HEK293 (cell line): ENCODE measurements around the gene ARMC10.

Experiments
- CTCF ChIA-PET: fragments of 350-600 bp; formaldehyde crosslinking; extraction: SDS; loops from one replicate; lab custom pipeline; 2021; ENCODE audit warnings: antibody characterized with exemption; lab: Yijun Ruan, JAX
- POLR2A ChIA-PET: fragments of 300-600 bp; formaldehyde crosslinking; extraction: SDS; loops from one replicate; lab custom pipeline; 2020; ENCODE audit warnings: antibody characterized with exemption, inconsistent platforms; lab: Yijun Ruan, JAX
- H3K27ac ChIP-seq: fragments of 200-500 bp; sonication (Bioruptor generic); 2 replicates; pipeline ENCODE4 v1.5.1; 2014; ENCODE audit warnings: low read depth, low read length, control low read depth, inconsistent platforms; ENCODE audit errors: extremely low read depth
- H3K36me3 ChIP-seq, 2 experiments: fragments of 200-500 bp in 1 of 2; sonication (Bioruptor generic) in 1 of 2; 1 replicate in 1 of 2; 2 replicates in 1 of 2; pipeline ENCODE4 v1.5.1; 2014 to 2017; ENCODE audit warnings: inconsistent platforms in 2 of 2, low read length in 2 of 2; ENCODE audit not compliant: control insufficient read depth in 2 of 2, insufficient read depth in 1 of 2
- H3K4me1 ChIP-seq: fragments of 200-500 bp; sonication (Bioruptor generic); 2 replicates; pipeline ENCODE4 v1.5.1; 2014; ENCODE audit warnings: mild to moderate bottlenecking, low read length, inconsistent platforms; ENCODE audit not compliant: control insufficient read depth, insufficient read depth
- H3K4me3 ChIP-seq: 2 replicates; pipeline ENCODE4 v1.5.1; 2011; ENCODE audit warnings: low read depth, mild to moderate bottlenecking, control low read depth, low read length, moderate library complexity
- H3K9me3 ChIP-seq: fragments of 200-500 bp; sonication (Bioruptor generic); 2 replicates; pipeline ENCODE4 v1.5.1; 2014; ENCODE audit warnings: low read depth, low read length, inconsistent platforms; ENCODE audit not compliant: control insufficient read depth, insufficient read depth
- BCL11A ChIP-seq: fragments of 450-650 bp; formaldehyde crosslinking; IDR thresholded peaks from 2 replicates; pipeline ENCODE4 v1.5.1; 2016; ENCODE audit warnings: low read depth, missing biosample characterization, missing genetic modification characterization
- BCL11B ChIP-seq: fragments of 450-650 bp; formaldehyde crosslinking; IDR thresholded peaks from 2 replicates; pipeline ENCODE4 v1.5.1; 2016; ENCODE audit warnings: low read depth, missing biosample characterization, missing genetic modification characterization
- KLF8 ChIP-seq: fragments of 450-650 bp; formaldehyde crosslinking; IDR thresholded peaks from 2 replicates; pipeline ENCODE4 v1.5.1; 2016; ENCODE audit warnings: missing biosample characterization, missing genetic modification characterization
- KLF9 ChIP-seq: fragments of 450-650 bp; formaldehyde crosslinking; IDR thresholded peaks from 2 replicates; pipeline ENCODE4 v1.5.1; 2016; ENCODE audit warnings: missing biosample characterization, missing genetic modification characterization, low read depth
- REPIN1 ChIP-seq: fragments of 450-650 bp; formaldehyde crosslinking; IDR thresholded peaks from 2 replicates; pipeline ENCODE4 v1.5.1; 2017; ENCODE audit warnings: missing biosample characterization, missing genetic modification characterization, low read depth
- SCRT2 ChIP-seq: fragments of 450-650 bp; formaldehyde crosslinking; IDR thresholded peaks from 2 replicates; pipeline ENCODE4 v1.5.1; 2016; ENCODE audit warnings: missing biosample characterization, missing genetic modification characterization
- ZBTB17 ChIP-seq: fragments of 450-650 bp; formaldehyde crosslinking; IDR thresholded peaks from 2 replicates; pipeline ENCODE4 v1.5.1; 2016; ENCODE audit warnings: missing biosample characterization, missing genetic modification characterization
- ZBTB20 ChIP-seq: fragments of 450-650 bp; formaldehyde crosslinking; IDR thresholded peaks from 2 replicates; pipeline ENCODE4 v1.5.1; 2016; ENCODE audit warnings: missing biosample characterization, missing genetic modification characterization
- ZNF10 ChIP-seq: fragments of 450-650 bp; formaldehyde crosslinking; IDR thresholded peaks from 2 replicates; pipeline ENCODE4 v1.5.1; 2017; ENCODE audit warnings: missing biosample characterization, missing genetic modification characterization
- ZNF169 ChIP-seq: fragments of 450-650 bp; formaldehyde crosslinking; IDR thresholded peaks from 2 replicates; pipeline ENCODE4 v1.5.1; 2016; ENCODE audit warnings: missing biosample characterization, missing genetic modification characterization
- ZNF2 ChIP-seq: fragments of 450-650 bp; formaldehyde crosslinking; IDR thresholded peaks from 2 replicates; pipeline ENCODE4 v1.5.1; 2016; ENCODE audit warnings: missing biosample characterization, missing genetic modification characterization
- ZNF350 ChIP-seq: fragments of 450-650 bp; formaldehyde crosslinking; IDR thresholded peaks from 2 replicates; pipeline ENCODE4 v1.5.0; 2017; ENCODE audit warnings: missing biosample characterization, mild to moderate bottlenecking, missing genetic modification characterization
- ZNF354C ChIP-seq: fragments of 450-650 bp; formaldehyde crosslinking; IDR thresholded peaks from 2 replicates; pipeline ENCODE4 v1.5.1; 2016; ENCODE audit warnings: missing biosample characterization, missing genetic modification characterization, low read depth, borderline replicate concordance
- ZNF37A ChIP-seq: fragments of 450-650 bp; IDR thresholded peaks from 2 replicates; pipeline ENCODE4 v1.5.1; 2018; ENCODE audit warnings: missing biosample characterization, missing genetic modification characterization
- ZNF501 ChIP-seq: fragments of 450-650 bp; formaldehyde crosslinking; IDR thresholded peaks from 2 replicates; pipeline ENCODE4 v1.5.1; 2016; ENCODE audit warnings: missing biosample characterization, missing genetic modification characterization
- ZNF544 ChIP-seq: fragments of 450-650 bp; formaldehyde crosslinking; IDR thresholded peaks from 2 replicates; pipeline ENCODE4 v1.5.0; 2017; ENCODE audit warnings: missing biosample characterization, missing genetic modification characterization
- ZNF558 ChIP-seq: fragments of 450-650 bp; formaldehyde crosslinking; IDR thresholded peaks from 2 replicates; pipeline ENCODE4 v1.5.1; 2016; ENCODE audit warnings: missing biosample characterization, missing genetic modification characterization
- ZNF561 ChIP-seq: fragments of 450-650 bp; IDR thresholded peaks from 2 replicates; pipeline ENCODE4 v1.5.1; 2018; ENCODE audit warnings: missing biosample characterization, missing genetic modification characterization, borderline replicate concordance
- ZNF626 ChIP-seq: fragments of 450-650 bp; sonication (Bioruptor Pico); formaldehyde crosslinking; IDR thresholded peaks from 2 replicates; pipeline ENCODE4 v1.5.1; 2018; ENCODE audit warnings: missing biosample characterization, missing genetic modification characterization, inconsistent platforms
- ZNF654 ChIP-seq: fragments of 450-650 bp; formaldehyde crosslinking; IDR thresholded peaks from 2 replicates; pipeline ENCODE4 v1.5.1; 2016; ENCODE audit warnings: low read depth, missing biosample characterization, missing genetic modification characterization
- ZNF660 ChIP-seq: fragments of 450-650 bp; IDR thresholded peaks from 2 replicates; pipeline ENCODE4 v1.5.1; 2018; ENCODE audit warnings: missing biosample characterization, mild to moderate bottlenecking, missing genetic modification characterization
- ZNF830 ChIP-seq: fragments of 450-650 bp; IDR thresholded peaks from 2 replicates; pipeline ENCODE4 v1.5.0; 2018; ENCODE audit warnings: missing biosample characterization, missing genetic modification characterization, low read depth, mild to moderate bottlenecking, moderate library complexity
- ZXDB ChIP-seq: fragments of 450-650 bp; formaldehyde crosslinking; IDR thresholded peaks from 2 replicates; pipeline ENCODE4 v1.5.1; 2016; ENCODE audit warnings: missing biosample characterization, missing genetic modification characterization
- TF ChIP-seq, protein P1 (sequence below): fragments of 450-650 bp; formaldehyde crosslinking; conservative IDR thresholded peaks from 2 replicates; pipeline ENCODE4 v1.5.1; 2016; ENCODE audit warnings: low read depth, missing biosample characterization, missing genetic modification characterization
- TF ChIP-seq, protein P2 (sequence below): fragments of 450-650 bp; formaldehyde crosslinking; IDR thresholded peaks from 2 replicates; pipeline ENCODE4 v1.5.1; 2016; ENCODE audit warnings: missing biosample characterization, missing genetic modification characterization
- TF ChIP-seq, protein P3 (sequence below): fragments of 450-650 bp; formaldehyde crosslinking; optimal IDR thresholded peaks from 2 replicates; pipeline ENCODE3; 2016; ENCODE audit warnings: missing biosample characterization, mild to moderate bottlenecking, missing genetic modification characterization
- TF ChIP-seq, protein P4 (sequence below): fragments of 450-650 bp; formaldehyde crosslinking; IDR thresholded peaks from 2 replicates; pipeline ENCODE4 v1.5.1; 2016; ENCODE audit warnings: missing biosample characterization, missing genetic modification characterization

ARMC10 gene

DNA sequence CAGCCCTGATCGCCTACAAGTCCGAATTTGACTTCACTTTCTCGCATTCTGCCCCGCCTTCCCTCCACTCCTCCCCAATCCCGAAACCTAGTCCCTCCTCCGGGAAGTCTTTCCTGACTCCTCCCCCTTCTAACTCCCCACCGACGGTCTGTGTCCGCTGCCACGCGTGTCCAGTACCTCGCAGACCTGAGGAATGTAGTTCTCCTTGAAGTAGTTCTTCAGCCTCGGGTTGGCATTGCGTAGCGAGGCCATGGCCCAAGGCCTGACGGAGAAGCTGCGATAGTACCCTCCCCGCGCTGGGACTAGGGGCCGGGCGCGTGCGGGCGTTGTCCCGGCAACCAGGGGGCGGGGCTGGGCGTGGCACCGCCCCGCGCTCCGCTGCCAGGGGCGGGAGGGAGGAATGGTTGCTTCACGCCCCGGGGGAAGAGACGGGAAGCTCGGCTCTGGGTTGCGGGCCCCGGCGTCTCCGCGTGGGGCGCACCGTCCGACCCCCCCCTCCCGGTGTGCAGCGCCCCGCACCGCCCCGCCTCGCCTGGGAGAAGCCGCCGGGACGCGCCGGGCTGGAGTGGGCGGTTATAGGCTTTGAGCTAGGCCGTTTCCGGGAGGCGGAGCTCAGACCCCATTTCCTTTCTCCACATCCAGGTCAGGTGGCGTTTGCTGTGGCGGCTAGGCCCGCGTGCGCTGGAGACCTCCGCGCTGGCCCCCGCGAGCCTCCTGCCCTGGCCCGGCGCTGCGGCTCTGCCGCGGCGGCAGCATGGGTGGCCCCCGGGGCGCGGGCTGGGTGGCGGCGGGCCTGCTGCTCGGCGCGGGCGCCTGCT, at the start of gene ARMC10, which contains the start of gene FBXL13:
Gene ARMC10 (plus strand): TSS at position 622 of the 818 bp plus-strand sequence. CDS start 133 bp downstream, at position 755.
Gene FBXL13 (minus strand): TSS at position 278 of the 818 bp plus-strand sequence.
- ChIA-PET POLR2A (interaction anchor here (0.6 to 2.1 kb wide), 9 partner anchors 8 to 326 kb away, joined by 3 to 14 read pairs (median 3); partner anchors contain the start of genes FAM185A and NAPEPLD), CTCF (interaction anchor here (0.5 to 1.3 kb wide), 7 partner anchors 8 to 263 kb away, joined by 3 to 11 read pairs (median 4); no protein-coding TSS in a partner anchor)
- Histone ChIP-seq H3K4me3 (peak within 1 kb of the TSS; percentile 84), H3K27ac (peak within 1 kb of the TSS; percentile 79), H3K4me1 (no peaks in the 10 kb centered on the region), H3K9me3 (no peaks in the 10 kb centered on the region; the same call in 1 of the 2 replicates), H3K36me3 (no peaks in the 10 kb centered on the region; a peak in 1 of 3 replicates)
- TF ChIP-seq ZNF626 (tag by site-specific recombination) = 0 out of 2 replicates have a peak, but pooled peaks have one; percentile 23
- TF ChIP-seq ZXDB (tag by site-specific recombination) = peak; percentile 62; the same call in 1 of the 2 replicates
- TF ChIP-seq REPIN1 (tag by site-specific recombination) = no peak
- peak; percentile 89 for TF ChIP-seq ZNF561
- no peak for TF ChIP-seq ZNF654 (tag by site-specific recombination)
- 0 out of 2 replicates have a peak, but pooled peaks have one; percentile 42 for TF ChIP-seq ZNF558
- TF ChIP-seq ZNF37A (tag by site-specific recombination) = no peak
- TF ChIP-seq, protein P1, sequence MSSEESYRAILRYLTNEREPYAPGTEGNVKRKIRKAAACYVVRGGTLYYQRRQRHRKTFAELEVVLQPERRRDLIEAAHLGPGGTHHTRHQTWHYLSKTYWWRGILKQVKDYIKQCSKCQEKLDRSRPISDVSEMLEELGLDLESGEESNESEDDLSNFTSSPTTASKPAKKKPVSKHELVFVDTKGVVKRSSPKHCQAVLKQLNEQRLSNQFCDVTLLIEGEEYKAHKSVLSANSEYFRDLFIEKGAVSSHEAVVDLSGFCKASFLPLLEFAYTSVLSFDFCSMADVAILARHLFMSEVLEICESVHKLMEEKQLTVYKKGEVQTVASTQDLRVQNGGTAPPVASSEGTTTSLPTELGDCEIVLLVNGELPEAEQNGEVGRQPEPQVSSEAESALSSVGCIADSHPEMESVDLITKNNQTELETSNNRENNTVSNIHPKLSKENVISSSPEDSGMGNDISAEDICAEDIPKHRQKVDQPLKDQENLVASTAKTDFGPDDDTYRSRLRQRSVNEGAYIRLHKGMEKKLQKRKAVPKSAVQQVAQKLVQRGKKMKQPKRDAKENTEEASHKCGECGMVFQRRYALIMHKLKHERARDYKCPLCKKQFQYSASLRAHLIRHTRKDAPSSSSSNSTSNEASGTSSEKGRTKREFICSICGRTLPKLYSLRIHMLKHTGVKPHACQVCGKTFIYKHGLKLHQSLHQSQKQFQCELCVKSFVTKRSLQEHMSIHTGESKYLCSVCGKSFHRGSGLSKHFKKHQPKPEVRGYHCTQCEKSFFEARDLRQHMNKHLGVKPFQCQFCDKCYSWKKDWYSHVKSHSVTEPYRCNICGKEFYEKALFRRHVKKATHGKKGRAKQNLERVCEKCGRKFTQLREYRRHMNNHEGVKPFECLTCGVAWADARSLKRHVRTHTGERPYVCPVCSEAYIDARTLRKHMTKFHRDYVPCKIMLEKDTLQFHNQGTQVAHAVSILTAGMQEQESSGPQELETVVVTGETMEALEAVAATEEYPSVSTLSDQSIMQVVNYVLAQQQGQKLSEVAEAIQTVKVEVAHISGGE (tag by site-specific recombination) = peak; percentile 71; the same call in 1 of the 2 replicates
- TF ChIP-seq ZNF354C (tag by site-specific recombination) = no peak
- TF ChIP-seq ZNF544 (tag by site-specific recombination) = no peak
- no peak for TF ChIP-seq ZNF830 (tag by site-specific recombination)
- TF ChIP-seq, protein P2, sequence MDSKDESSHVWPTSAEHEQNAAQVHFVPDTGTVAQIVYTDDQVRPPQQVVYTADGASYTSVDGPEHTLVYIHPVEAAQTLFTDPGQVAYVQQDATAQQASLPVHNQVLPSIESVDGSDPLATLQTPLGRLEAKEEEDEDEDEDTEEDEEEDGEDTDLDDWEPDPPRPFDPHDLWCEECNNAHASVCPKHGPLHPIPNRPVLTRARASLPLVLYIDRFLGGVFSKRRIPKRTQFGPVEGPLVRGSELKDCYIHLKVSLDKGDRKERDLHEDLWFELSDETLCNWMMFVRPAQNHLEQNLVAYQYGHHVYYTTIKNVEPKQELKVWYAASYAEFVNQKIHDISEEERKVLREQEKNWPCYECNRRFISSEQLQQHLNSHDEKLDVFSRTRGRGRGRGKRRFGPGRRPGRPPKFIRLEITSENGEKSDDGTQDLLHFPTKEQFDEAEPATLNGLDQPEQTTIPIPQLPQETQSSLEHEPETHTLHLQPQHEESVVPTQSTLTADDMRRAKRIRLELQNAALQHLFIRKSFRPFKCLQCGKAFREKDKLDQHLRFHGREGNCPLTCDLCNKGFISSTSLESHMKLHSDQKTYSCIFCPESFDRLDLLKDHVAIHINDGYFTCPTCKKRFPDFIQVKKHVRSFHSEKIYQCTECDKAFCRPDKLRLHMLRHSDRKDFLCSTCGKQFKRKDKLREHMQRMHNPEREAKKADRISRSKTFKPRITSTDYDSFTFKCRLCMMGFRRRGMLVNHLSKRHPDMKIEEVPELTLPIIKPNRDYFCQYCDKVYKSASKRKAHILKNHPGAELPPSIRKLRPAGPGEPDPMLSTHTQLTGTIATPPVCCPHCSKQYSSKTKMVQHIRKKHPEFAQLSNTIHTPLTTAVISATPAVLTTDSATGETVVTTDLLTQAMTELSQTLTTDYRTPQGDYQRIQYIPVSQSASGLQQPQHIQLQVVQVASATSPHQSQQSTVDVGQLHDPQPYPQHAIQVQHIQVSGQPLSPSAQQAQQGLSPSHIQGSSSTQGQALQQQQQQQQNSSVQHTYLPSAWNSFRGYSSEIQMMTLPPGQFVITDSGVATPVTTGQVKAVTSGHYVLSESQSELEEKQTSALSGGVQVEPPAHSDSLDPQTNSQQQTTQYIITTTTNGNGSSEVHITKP (tag by site-specific recombination) = peak; percentile 61
- TF ChIP-seq KLF8 = peak; percentile 98
- peak; percentile 96 for TF ChIP-seq KLF9 (tag by site-specific recombination)
- TF ChIP-seq ZNF350 = no peak
- peak; percentile 94 for TF ChIP-seq ZBTB17 (tag by site-specific recombination)
- TF ChIP-seq, protein P3, sequence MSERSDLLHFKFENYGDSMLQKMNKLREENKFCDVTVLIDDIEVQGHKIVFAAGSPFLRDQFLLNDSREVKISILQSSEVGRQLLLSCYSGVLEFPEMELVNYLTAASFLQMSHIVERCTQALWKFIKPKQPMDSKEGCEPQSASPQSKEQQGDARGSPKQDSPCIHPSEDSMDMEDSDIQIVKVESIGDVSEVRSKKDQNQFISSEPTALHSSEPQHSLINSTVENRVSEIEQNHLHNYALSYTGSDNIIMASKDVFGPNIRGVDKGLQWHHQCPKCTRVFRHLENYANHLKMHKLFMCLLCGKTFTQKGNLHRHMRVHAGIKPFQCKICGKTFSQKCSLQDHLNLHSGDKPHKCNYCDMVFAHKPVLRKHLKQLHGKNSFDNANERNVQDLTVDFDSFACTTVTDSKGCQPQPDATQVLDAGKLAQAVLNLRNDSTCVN = peak; percentile 72
- no peak for TF ChIP-seq ZNF169 (tag by site-specific recombination)
- peak; percentile 43; the same call in 1 of the 2 replicates for TF ChIP-seq ZBTB20 (tag by site-specific recombination)
- no peak for TF ChIP-seq BCL11A
- TF ChIP-seq SCRT2 (tag by site-specific recombination) = peak; percentile 78
- TF ChIP-seq ZNF501 (tag by site-specific recombination) = 0 out of 2 replicates have a peak, but pooled peaks have one; percentile 15
- TF ChIP-seq, protein P4, sequence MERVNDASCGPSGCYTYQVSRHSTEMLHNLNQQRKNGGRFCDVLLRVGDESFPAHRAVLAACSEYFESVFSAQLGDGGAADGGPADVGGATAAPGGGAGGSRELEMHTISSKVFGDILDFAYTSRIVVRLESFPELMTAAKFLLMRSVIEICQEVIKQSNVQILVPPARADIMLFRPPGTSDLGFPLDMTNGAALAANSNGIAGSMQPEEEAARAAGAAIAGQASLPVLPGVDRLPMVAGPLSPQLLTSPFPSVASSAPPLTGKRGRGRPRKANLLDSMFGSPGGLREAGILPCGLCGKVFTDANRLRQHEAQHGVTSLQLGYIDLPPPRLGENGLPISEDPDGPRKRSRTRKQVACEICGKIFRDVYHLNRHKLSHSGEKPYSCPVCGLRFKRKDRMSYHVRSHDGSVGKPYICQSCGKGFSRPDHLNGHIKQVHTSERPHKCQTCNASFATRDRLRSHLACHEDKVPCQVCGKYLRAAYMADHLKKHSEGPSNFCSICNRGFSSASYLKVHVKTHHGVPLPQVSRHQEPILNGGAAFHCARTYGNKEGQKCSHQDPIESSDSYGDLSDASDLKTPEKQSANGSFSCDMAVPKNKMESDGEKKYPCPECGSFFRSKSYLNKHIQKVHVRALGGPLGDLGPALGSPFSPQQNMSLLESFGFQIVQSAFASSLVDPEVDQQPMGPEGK (tag by site-specific recombination) = peak; percentile 93
- no peak for TF ChIP-seq BCL11B (tag by site-specific recombination)
- TF ChIP-seq ZNF10 = no peak
- TF ChIP-seq ZNF660 (tag by site-specific recombination) = peak; percentile 86
- peak; percentile 72; the same call in 1 of the 2 replicates for TF ChIP-seq ZNF2 (tag by site-specific recombination)
